HG03139 (cell line): ENCODE results near the gene GNG13.
"Not testable (repeated sequence)": the region's sequence is repeated elsewhere in the genome, so short reads cannot be mapped to it uniquely, and the experiment has no call there.

ENCODE experiments used
- ATAC-seq: cut with Tn5 transposase; IDR thresholded peaks from one replicate; pipeline ENCODE4 v1.9.1; 2021; ENCODE audit not compliant: unreplicated experiment

Gene GNG13

DNA sequence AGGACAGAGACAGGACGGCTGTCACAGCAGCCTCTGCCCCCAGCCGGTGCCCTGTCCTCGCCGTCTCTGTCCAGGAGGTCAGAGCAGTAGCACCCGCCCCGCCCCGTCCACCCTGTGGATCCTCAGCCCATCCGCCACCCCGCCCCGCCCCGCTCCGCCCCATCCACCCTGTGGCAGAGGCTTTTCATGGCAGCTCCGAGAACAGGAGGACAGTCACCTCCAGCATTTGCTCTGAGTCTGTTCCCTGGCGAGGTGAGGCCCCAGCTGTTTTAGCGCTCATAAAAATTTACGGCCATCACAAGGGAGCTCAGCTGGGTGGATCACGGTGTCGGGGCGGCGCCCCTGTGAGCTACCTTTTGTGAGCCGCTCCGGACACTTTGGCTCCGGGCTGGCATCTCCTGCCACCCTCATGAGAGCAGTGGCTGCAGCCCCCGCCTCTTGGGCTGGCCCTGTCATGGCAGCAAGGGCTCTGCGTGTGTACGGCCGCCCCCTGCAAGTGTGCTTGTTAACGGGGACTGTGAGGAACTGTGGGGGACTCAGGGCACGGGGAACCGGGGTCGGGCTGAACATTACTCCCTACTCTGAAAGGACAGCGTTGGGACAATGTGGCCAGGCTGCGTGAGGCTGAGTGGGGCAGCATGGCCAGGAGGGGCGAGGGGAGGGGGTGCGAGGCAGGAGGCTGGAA lies 32.3 kb upstream of the GNG13 start:
- no peak for ATAC-seq

DNA sequence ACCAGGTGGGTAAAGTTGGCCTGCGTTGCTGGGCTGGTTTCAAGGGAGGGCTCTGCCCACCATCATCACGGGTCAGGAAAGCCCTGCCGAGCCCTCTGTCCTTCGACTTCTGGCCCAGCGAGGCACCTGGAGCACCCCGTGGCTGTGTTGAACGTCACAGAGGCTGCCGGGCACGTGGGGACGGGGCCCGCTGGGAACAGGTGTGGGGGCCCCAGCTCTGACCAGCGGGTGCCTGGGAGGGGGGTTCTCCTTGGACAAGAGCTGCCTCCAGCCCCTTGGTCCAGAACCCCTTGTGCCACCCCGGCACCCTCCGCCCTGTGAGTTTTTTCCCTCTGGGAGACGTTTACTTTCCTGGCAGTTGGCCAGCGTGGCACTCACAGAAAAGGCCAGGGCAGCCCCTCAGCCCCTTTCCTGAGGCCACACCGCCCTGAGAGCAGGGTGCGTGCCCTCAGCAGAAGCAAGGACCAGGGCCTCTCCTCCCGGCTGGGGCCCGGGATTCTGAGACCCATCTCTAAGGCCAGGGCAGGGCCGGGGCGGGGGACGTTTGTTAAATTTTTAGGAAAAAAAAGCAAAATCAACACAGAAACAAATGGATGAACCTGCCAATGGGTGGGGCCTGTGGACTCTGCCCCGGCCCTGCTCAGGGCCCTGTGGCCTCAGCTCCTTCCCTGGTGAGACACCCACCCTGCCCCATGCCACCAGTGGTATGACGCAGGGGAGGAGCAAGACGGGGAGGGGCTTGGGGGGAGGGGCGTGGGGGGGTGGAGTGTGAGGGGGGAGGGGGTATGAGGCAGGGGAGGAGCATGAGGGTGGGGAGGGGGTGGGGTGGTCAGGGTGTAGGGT lies 31.3 kb upstream of the GNG13 start:
- ATAC-seq = no peak

DNA sequence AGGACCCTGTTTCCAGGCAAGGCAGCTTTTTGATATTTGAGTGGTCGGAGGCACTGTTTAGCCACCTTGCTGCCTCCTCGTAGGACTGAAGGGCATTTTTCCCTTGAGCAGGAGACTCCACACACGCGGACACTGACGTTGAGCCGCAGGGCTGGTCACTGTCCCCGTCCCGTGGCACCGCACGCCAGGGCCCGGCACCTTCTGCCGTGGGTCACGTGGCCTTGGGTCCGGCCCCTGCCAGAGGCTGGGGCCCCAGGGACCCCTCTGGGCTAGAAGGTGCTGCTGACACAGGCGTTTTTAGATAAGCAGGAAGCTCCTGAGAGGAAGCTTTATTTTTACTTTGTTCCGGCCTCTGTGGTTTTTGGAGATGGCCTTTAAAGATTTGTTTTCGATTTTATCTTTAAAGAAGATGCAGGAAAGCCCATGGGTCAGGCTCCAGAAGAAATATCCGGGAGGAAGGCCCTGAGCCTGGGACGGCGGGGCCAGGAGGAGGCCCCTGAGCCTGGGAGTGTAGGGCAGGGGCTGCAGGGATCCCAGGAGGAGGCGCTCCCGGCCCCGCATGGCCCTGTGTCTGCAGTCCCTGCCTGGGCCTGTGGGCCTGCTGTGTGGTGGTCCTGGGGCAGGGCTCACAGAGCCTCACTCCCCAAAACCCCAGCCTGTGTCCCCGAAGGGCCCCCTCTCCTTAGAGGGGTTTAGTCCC lies 30.5 kb upstream of the GNG13 start:
- no peak for ATAC-seq

DNA sequence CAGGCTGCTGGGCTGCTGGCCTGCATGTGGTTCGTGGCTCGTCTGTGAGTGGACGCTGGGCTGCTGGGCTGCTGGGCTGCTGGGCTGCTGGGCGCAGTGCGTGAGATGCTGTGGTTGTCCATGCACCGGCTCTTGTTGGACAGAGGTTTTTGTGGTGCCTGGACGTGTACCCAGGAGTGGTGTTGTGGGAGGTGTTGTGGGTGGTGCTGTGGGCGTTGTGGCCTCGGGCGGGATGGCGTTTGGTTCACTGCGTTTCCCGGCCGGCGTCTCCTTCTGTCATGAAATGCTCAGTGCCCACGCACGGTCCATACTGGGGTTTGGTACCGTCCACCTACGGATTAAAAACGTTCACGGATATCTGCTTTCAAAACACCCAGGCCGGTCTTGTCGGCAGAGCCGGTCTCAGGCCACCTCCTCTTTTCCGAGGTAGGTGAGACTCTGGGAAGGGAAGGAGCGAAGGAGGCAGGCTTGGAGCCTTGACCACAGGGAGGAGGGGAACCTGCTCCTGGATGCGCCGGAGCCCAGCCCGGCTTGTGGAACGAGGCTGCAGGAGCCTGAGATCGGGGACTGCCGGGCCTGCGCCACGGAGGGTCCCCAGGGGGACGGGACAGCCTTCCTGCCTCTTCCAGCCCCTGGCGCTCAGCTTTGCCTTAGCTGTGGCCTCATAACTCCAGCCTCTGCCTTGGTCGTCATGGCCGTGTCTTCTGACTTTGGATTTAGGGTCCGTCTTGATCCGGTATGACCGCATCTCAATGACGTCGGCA lies 29.8 kb upstream of the GNG13 start:
- ATAC-seq = no peak

DNA sequence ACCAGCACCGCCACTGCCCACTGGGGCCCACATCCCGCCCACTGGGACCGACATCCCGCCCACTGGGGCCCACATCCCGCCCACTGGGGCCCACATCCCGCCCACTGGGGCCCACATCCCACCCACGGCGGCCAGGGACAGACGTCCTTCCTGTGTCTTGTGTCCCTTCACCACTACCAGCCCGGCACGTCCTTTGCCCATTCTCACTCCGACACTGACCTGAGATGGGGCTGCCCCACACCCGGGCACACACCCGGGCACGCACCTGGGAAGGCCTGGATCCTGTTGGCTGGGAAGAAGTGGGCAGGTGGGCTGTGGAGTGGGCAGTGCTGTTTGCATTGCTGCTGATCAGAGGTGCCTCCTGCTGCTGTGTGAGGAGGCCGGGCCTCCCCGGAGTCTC lies 28.4 kb upstream of the GNG13 start:
- no peak for ATAC-seq

DNA sequence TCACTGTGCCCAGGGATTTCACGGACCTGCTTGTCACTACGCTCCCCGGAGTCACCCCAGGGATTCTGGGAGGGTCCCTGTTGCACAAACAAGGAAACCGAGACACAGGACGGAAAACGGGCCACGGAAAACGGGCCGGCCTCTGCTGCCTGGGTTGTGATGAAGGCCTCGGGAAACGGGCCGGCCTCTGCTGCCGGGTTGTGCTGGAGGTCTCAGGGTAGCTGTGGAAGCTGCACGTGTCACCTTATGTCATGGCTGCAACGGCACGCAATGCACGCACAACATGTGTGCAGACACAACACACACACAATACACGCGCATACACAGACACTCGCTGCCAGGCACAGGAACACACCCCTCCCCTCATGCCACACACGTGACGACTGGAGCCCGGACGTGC lies 27.0 kb upstream of the GNG13 start:
- ATAC-seq = no peak

DNA sequence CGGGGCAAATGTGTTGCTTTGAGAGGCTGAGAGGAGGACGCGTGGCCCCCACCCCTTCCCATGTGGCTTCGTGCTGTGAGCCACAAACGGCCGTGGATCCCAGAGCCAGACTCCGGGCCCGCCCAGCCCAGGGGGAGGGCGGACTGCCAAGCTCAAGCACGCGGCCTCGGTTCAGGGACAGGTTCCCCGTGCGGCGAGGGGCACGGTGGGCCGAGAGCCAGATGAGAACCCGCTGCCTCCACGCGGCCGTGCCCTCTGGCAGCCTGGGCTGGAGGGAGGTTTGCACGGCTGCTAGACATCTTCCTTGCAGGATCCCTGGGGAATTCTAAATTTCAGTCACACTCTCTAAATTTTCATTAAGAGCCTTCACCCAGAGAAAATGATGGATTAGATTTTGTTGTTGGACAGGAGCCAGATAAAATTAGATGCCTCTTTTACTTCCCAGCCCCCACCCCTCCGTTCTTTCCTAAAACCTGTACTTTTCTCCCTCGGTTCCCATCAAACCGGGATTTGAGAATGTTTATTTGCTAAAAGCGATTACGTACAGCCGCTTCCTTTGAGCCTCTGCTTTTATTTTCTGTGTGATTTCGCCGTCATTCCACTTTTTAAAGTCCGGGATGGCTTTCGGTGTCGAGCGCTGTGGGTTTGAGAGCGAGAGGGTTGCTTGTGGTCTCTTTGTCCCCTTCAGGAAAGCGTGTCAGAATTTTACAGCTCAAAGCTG lies 25.0 kb upstream of the GNG13 start:
- ATAC-seq = no peak

DNA sequence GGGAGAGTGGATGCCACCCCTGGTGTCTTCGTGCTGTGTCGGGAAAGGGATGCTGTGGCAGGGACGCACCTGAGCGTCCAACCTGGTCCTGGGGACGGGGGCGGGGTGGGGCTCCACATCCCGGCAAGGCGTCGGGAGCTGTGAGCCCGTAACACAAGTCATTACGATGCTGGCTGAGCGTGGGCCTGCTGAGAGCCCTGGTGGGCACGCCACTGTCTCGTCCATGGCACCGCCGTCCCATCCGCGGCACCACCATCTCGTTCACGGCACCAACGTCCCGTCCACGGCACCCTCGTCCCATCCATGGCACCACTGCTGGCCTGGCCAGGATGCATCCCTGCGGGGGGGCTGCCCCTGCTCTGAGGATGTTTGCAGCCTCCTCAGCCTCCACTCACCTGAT lies 24.1 kb upstream of the GNG13 start:
- no peak for ATAC-seq

DNA sequence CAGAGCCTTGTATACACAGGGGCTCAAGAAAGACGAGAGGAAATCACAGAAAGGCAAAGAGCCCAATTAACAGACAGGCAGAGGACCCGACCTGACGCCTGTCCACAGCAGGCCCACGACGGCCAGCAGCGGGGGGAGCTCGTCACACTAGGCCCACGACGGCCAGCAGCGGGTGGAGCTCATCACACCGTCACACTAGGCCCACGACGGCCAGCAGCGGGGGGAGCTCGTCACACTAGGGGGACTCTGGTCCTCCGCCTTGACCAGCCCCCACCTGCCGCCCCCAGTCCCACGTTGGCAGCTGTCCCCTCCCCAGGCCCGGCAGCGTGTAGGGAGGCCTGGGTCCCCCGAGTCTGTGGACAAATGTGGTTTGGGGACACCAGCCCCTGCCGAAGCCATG lies 23.7 kb upstream of the GNG13 start:
- ATAC-seq = no peak

DNA sequence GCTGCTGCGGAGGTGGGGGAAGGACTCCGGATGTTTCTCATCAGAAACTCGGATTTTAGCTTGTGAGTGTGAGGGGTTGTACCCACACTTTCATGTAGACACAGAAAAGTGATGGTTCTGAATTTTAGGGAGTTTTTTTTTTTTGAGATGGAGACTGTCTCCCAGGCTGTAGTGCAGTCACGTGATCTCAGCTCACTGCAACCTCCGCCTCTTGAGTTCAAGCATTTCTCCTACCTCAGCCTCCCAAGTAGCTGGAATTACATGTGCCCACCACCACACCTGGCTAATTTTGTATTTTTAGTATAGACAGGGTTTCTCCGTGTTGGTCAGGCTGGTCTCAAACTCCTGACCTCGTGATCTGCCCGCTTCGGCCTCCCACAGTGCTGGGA lies 22.4 kb upstream of the GNG13 start:
- no peak for ATAC-seq

DNA sequence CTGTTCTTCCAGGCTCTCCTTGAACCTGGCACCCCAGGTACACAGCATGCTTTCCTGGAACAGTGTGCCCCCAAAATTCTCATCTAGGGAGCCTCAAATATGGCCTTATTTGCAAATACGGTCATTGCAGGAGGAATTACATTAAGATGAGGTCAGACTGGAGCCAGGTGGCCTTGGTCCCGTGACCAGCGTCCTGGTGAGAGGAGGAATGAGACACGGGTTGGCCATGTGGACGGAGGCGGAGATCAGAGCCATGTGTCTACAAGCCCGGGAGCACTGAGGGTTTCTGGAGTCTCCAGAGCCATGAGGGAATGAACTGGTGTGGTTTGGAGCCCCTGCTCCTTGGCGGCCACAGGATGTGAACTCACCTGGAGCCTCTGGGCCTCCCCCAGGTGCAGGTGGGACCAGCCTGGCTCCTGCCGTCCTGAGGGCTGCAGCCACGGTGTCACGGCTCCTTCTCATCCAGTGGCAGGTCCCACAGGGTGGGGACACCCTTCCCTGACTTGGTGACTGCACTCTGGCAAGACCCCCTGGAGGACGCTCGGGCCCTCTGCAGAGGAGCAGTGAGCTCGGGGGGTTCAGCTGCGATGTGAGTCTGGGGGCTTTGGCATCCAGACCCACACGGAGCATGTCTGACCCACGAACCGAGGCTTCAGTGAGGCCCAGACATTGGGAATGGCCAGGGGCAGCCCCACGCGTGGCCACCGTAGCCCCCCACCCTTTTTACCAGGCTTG lies 21.8 kb upstream of the GNG13 start:
- no peak for ATAC-seq

DNA sequence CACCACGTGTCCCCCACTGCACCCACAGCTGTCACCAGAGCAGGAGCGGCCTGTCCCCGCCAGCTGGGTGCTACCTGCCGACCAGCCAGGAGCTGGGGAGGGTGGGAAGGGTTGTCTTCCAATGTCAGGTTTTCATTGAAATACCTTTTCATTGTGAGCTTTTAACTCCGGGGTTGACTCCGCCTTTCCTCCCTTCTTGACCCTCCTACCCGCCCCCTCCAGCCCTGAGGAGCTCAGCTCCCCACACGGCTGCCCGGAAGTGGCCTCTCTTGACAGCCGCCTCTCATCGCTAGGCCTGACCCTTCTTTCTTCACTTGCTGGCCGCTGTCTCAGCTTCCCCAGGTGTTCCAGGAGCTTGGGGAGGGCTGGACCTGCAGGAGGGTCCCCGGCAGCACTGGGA lies 21.2 kb upstream of the GNG13 start:
- ATAC-seq = no peak

DNA sequence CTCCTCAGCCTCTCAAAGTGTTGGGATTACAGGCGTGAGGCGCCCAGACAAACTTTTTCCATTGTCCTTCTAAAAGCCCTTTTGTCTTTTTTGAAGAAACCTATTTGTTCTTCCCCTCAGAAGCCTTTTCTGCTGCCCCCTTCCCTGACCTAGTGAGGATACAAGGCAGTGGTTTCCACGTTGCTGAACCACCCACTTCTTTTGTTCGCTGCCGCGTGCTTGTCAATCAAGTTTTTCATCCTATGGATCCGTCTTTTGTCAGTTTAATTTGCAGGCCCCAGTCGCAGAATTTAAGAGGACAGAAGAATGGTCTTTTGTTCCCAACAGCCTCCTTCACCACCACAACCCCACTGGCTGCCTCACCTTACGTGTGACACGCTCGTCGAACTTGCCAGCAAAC lies 20.2 kb upstream of the GNG13 start:
- no peak for ATAC-seq

DNA sequence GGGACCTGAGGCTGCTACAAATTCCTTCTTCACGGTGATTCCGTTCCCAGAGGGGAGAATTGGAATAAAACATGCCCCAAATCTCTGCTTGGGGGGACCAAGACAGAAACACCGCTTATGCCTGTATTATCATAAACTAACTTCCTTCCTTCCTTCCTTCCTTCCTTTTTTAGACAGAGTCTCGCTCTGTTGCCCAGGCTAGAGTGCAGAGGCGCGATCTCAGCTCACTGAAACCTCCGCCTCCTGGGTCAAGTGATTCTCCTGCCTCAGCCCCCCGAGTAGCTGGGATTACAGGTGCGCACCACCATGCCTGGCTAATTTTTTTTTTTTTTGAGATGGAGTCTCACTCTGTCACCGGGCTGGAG lies 19.5 kb upstream of the GNG13 start:
- ATAC-seq = not testable (repeated sequence)

DNA sequence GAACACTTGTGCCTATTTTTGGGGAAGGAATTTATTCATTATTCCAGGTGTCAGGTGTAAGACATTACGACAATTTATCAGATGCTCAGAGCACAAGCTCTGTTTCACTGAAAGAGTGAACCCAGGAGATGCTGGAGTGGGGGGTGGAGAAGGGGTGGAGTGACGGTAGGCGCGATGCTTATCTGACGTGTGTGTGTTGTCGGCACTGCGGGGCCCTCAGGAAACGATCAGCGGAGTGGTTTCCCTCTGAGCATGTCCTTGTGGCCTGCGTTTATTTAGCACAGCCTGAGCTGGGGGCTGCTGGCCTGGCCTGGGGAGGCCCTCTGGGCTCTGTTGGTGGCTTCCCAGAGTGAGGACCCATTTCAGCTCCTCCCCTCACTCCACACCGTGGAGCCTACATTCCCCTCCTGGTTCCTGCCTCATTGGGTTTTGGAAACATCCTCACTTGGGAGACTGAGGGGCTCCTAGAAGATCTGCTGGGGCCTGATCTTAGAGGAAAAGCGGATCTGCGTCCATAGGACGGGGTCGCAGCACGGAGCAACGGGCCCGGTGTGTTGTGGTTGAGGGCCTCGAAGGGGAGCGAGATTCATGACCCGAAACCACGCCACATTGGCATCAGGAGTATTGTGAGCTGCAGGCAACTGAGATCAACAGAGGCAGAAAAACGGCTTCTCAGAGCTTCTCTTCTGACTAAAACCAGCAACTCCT lies 19.0 kb upstream of the GNG13 start:
- no peak for ATAC-seq

DNA sequence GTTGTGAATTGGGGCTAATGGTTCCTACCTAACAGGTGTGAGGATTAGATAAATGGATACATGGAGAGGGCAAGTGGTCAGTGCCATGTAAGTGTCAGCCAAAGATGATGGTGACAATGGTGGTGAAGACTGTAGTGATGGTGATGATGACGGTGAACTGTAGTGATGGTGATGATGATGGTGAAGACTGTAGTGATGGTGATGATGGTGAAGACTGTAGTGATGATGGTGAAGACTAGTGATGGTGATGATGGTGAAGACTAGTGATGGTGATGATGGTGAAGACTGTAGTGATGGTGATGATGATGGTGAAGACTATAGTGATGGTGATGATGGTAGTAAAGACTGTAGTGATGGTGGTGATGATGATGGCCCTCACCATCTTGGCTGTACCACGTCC lies 18.1 kb upstream of the GNG13 start:
- no peak for ATAC-seq

DNA sequence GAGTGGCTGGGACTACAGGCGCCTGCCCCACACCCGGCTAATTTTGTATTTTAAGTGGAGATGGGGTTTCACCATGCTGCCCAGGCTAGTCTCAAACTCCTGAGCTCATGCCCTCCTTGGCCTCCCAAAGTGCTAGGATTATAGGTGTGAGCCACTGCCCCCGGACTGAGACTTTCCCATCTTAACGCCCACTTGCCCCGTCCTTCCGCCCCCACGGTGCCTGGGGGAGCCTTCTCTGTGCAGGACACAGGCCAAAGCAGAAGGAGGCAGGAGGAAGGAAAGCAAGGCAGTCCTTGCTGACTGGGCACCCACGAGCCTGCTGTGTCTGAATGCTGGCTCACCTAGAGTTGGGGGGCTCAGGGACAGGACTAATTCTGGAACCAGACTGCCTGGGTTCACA lies 17.6 kb upstream of the GNG13 start:
- ATAC-seq = no peak

DNA sequence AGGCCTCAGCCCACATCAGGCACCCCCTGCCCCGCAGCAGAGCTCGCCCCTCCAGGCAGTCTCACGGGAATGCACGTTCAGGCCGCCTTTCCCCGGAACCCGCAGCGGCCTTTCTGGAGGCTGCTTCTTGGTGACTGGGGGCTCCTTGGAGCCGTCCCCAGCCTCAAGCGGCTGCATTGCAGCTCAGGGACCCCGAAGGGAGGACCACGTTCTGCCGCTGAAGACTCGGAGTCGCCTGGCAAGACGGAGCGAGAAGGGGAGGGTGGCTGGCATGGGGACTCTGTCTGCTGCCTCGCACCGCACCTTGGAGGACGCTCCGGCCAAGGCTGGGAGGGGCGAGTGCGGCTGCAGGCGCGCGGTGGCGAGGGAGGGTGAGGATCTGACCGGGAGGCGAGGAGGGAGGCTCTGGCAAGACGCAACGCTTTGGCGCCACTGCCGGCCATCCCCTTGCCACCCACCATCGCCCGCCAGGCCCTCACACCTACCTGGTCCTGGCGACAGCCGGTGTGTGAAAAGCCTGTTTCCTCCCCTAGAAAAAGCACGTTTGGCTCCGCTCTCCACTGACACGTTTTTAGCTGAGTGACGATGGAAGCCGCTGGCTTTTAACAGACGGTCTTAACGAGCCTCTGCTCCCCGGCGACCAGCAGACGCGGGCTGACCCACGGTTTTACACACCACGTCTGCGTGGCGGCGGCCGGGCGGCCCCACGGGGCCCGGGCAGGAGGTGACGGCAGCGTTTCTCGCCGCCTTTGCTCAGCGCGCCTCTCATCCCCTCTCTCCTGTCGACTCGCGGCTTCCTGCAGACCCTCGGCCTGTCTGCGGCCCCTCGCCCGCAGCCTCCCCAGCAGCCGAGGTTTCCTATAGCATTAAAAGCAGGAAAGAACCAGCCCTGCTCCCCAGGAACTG lies 16.7 kb upstream of the GNG13 start:
- ATAC-seq = no peak
